HT-29 (cell line): ENCODE data around the gene C3orf52. TPM values are rescaled to one million over a fixed set of nuclear protein-coding genes. Genes with fewer than 3 reads are reported as not detected.
A peak's percentile ranks its signal among the peaks of the same experiment; 100 is the strongest.
"Not testable (repeated sequence)": the region's sequence is repeated elsewhere in the genome, so short reads cannot be mapped to it uniquely, and the experiment has no call there.

Source experiments
- DNase-seq: peaks from one replicate; pipeline ENCODE4 v3.0.0-alpha.2; 2015; ENCODE audit warnings: low spot score
- total RNA-seq: library from RNA; depleted of rRNA; stranded (reverse); fragments of >200 nt; shearing (Covaris generic); gene quantifications from 2 replicates; pipeline ENCODE4 v1.2.3, GENCODE V29; 2014; rRNA removed

The C3orf52 gene
- 14.5 and 17.5 TPM in 2 replicates for total RNA-seq

- peak; percentile 92 for DNase-seq
Measured at GRCh38 chr3:112086076-112086854, at the start of gene C3orf52. Gene C3orf52, plus strand, starts transcription at chr3:112086389. Its CDS starts 19 bp downstream, at chr3:112086408.

GRCh38 chr3:112037194-112037593 lies 49.0 kb upstream of the C3orf52 start:
- DNase-seq, result not testable (repeated sequence)

- DNase-seq, result peak; percentile 70
Measured at GRCh38 chr3:112038863-112039262, 47.3 kb upstream of the C3orf52 start.

GRCh38 chr3:112041321-112041720 lies 44.9 kb upstream of the C3orf52 start:
- DNase-seq, result no peak

DNA sequence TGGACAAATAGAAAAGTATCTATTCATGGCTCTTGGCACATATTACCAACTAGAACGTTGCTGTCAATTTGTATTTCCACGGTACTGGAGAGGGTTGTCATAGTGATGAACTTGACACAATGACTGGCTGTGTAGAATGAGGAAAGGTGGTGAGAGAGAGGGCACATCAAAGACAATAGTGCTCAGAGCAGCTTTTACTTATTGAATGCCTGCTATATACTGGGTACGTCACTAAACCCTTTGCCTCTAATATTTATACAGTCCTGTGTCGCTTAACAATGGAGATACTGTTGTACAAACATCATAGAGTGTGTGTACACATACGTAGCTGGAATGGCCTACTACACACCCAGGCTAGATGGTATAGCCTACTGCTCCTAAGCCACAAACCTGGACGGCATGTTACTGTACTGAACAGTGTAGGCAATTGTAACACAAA lies 43.3 kb upstream of the C3orf52 start:
- peak; percentile 82 for DNase-seq

- peak; percentile 92 for DNase-seq
Measured at GRCh38 chr3:112043621-112044201, 42.5 kb upstream of the C3orf52 start.

DNA sequence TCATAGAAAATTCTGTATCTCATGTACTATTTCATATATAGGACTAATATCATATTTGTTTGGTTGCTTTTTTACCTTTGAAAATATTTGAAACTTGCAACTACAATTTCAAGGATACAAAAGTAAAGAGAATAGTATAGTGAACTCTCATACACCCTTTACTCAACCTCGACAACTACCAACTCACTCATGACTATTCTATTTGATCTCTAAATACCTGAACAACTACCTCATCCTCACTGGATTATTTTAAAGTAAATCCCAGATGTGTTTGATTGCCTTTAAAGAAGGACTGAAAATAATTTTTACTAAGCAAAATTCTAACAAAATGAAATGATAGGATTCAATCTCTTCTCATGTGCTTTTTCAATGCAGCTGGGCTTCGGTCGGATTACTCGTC lies 39.6 kb upstream of the C3orf52 start:
- no peak for DNase-seq

DNA sequence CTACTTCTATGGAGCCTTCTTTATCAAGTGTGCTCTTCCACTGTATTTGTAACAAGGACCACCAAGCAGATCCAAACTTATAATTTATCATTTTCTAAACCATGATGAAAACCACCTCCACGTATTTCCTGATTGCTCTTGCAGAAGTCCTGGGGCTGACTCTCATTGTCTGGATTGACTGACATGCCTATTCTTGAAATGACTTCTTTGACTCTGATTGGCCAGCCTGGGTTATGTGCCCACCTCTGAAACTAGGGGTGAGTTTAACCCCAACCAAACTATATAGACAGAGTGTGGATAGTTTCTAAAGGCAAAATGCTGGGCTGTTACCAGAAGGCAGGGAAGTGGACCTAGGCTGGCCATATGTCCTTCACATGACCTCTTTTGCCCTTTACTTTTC lies 38.9 kb upstream of the C3orf52 start:
- DNase-seq, result no peak

DNA sequence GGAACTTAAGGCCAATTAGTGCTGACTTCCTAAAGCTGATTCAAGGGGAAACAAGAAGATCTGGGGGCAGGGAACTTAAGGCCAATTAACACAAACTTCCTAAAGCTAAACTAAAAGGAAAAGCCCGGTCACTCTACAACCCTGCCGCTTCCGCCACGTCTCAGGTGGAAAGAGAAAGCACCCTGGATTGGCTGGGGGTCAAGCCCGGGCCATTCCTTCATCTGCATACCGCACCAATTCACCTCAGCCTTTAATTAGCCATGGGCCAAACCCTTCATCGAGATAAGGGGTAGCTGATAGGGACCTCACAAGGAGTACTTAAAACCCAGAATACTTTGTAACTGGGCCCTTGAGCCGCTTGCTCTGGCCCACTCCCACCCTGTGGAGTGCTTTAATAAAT lies 37.3 kb upstream of the C3orf52 start:
- no peak for DNase-seq

GRCh38 chr3:112053229-112053628 lies 33.0 kb upstream of the C3orf52 start:
- no peak for DNase-seq

- no peak for DNase-seq
Measured at GRCh38 chr3:112056451-112056929, 29.7 kb upstream of the C3orf52 start.

GRCh38 chr3:112059497-112059896 lies 26.7 kb upstream of the C3orf52 start:
- peak; percentile 14 for DNase-seq

GRCh38 chr3:112061152-112061551 lies 25.0 kb upstream of the C3orf52 start:
- no peak for DNase-seq

- peak; percentile 26 for DNase-seq
Measured at GRCh38 chr3:112072387-112073060, 13.7 kb upstream of the C3orf52 start.

GRCh38 chr3:112074006-112074405 lies 12.2 kb upstream of the C3orf52 start:
- peak; percentile 10 for DNase-seq

DNA sequence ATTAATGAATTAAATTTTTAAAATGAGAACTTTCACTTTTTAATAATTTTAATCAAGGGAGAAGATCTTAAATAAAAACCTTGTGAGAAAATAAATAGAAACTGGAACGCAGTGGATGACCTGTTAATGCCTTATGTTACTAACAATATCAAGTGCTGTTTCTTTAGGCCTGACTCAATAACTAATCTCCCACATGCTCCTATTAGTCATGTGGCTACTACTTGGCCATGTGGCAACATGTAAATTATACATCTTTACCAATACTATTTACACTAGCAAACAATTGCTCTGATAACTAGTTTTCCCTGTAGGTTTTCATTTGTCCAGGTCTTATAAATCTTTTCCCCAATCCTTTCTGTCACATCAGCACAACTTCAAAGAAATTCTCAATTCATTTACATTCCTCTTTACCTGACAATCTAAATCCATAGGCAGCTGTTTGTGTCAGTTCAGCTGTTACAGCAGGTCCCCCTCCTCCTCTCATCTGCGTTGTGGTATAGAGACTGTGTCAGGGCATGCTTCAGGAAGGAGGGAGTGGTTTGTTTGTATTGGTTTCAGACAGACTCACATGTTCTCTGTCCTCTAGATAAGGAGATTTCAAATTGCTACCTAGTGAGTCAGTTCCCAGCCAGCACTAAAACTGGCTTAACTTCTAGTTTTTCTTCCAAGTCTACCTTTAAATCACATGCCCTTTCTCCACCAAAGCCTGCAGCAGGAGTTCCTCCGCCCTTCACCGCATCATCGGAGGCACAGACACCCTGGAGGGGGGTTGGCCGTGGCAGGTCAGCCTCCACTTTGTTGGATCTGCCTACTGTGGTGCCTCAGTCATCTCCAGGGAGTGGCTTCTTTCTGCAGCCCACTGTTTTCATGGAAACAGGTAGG lies 11.3 kb upstream of the C3orf52 start:
- DNase-seq, result peak; percentile 92

GRCh38 chr3:112078125-112079083 lies 7.8 kb upstream of the C3orf52 start:
- no peak for DNase-seq

DNA sequence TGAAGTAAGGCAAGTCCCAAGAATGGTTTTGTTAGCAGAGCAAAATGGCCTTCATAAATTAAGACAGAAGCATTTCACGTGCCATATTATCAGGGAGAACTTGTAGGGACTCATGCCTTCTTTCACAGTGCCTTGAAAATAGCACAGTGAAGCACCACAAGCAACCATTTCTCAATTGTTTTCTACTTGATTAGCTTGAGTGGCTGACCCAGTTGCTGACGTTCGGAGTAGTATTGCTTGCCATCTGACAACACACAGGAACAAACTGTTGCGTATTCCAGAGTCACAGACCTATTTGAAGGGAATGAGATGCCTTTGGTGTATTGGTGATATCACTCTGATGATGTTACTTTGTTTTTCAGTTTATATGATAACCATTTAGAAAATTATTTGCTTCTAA lies 3.0 kb upstream of the C3orf52 start:
- DNase-seq, result no peak

GRCh38 chr3:112084980-112085705 lies 1.0 kb upstream of the C3orf52 start:
- DNase-seq, result peak; percentile 66

- DNase-seq, result peak; percentile 39
Measured at GRCh38 chr3:112085735-112086075, 484 bp upstream of the C3orf52 start.
